Mucosa of descending colon (tissue), 3 donors: ENCODE results near the gene SPATA22. TPM values are rescaled to one million over a fixed set of nuclear protein-coding genes. Genes with fewer than 3 reads are reported as not detected.
"Not testable (repeated sequence)": the region's sequence is repeated elsewhere in the genome, so short reads cannot be mapped to it uniquely, and the experiment has no call there.

Experiments
- ATAC-seq: fragments of 200-7000 bp; cut with Tn5 transposase; one replicate; pipeline ENCODE4 v1.9.1; 2020; ENCODE audit warnings: mild to moderate bottlenecking, moderate library complexity
- DNase-seq, 3 donors: peaks; one replicate each; pipeline ENCODE4 v3.0.0-alpha.2; 2020
- H3K36me3 ChIP-seq: fragments of 200-600 bp; one replicate; pipeline ENCODE4 v1.8.0; 2021; ENCODE audit warnings: low read depth, mild to moderate bottlenecking
- H3K4me1 ChIP-seq: fragments of 200-600 bp; one replicate; pipeline ENCODE4 v1.8.0; 2021; ENCODE audit warnings: low read depth, mild to moderate bottlenecking
- H3K4me3 ChIP-seq: fragments of 200-600 bp; one replicate; pipeline ENCODE4 v1.8.0; 2021; ENCODE audit warnings: mild to moderate bottlenecking
- H3K9me3 ChIP-seq: fragments of 200-600 bp; one replicate; pipeline ENCODE4 v1.8.0; 2021; ENCODE audit warnings: mild to moderate bottlenecking
- intact Hi-C, 2 donors: fragments of 100-400 bp; cut with DNase I in 1 of 2; cut with micrococcal nuclease in 1 of 2; formaldehyde crosslinking; loops; one replicate each; pipeline versions ENCODE4 v1.11.0 to v1.11.1; 2022; cut with DNase I, micrococcal nuclease
- total RNA-seq, 3 donors: library from RNA; stranded (reverse); fragmentation: NEBNext Ultra II Directional in 2 of 3; extraction: Animal tissue kit (Norgen Biotek cat#: 25700) in 2 of 3; gene quantifications; one replicate each; pipeline versions ENCODE4 v1.2.1 to v1.2.4, GENCODE V29; 2021 to 2023
- TF ChIP-seq, protein P1 (sequence below): fragments of 200-600 bp; IDR thresholded peaks from one replicate; pipeline ENCODE4 v1.8.0; 2022; ENCODE audit warnings: antibody characterized with exemption, mild to moderate bottlenecking
- donor health status: DM: no; HTN: no; CAD: no; lungs with moderate emphysema.
- donor health status: DM: no; HTN: no; CAD: no.
- donor health status: DM: no; HTN: yes; CAD: no.

Gene SPATA22
- total RNA-seq, 3 donors from 2014 or later: 1.1 TPM; not detected in 2

- ATAC-seq (peak; percentile 75), DNase-seq (peak in 1 of 3 donors; percentile 47)
- intact Hi-C loops: no loop called here
- TF ChIP-seq, protein P1, sequence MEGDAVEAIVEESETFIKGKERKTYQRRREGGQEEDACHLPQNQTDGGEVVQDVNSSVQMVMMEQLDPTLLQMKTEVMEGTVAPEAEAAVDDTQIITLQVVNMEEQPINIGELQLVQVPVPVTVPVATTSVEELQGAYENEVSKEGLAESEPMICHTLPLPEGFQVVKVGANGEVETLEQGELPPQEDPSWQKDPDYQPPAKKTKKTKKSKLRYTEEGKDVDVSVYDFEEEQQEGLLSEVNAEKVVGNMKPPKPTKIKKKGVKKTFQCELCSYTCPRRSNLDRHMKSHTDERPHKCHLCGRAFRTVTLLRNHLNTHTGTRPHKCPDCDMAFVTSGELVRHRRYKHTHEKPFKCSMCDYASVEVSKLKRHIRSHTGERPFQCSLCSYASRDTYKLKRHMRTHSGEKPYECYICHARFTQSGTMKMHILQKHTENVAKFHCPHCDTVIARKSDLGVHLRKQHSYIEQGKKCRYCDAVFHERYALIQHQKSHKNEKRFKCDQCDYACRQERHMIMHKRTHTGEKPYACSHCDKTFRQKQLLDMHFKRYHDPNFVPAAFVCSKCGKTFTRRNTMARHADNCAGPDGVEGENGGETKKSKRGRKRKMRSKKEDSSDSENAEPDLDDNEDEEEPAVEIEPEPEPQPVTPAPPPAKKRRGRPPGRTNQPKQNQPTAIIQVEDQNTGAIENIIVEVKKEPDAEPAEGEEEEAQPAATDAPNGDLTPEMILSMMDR: no peak
- no peaks in the 10 kb centered on the region for H3K9me3 ChIP-seq
- peaks cover 14% of the 10 kb centered on the region for H3K4me1 ChIP-seq
- no peaks in the 10 kb centered on the region for H3K36me3 ChIP-seq
- no peak overlapping the region for H3K4me3 ChIP-seq
Observed at GRCh38 chr17:3469529-3469928, 2.1 kb downstream of the SPATA22 start.

- peak; percentile 56 for ATAC-seq
- H3K4me3 ChIP-seq, H3K36me3 ChIP-seq, H3K9me3 ChIP-seq, intact Hi-C loops, H3K4me1 ChIP-seq, DNase-seq: not testable (repeated sequence)
Observed at GRCh38 chr17:3466355-3466754, 5.3 kb downstream of the SPATA22 start.

GRCh38 chr17:3448059-3448665, 23.5 kb downstream of the SPATA22 start:
- ATAC-seq (peak; percentile 87), DNase-seq (no peak)
- TF ChIP-seq, protein P1: no peak
- peaks cover 11% of the 10 kb centered on the region for H3K4me1 ChIP-seq
- intact Hi-C loops: no loop called here
- no peaks in the 10 kb centered on the region for H3K36me3 ChIP-seq
- no peak overlapping the region for H3K4me3 ChIP-seq
- H3K9me3 ChIP-seq: no peaks in the 10 kb centered on the region

- Histone ChIP-seq H3K9me3 (no peaks in the 10 kb centered on the region), H3K36me3 (no peaks in the 10 kb centered on the region), H3K4me3 (no peak overlapping the region), H3K4me1 (peaks cover 11% of the 10 kb centered on the region)
- intact Hi-C loops: no loop called here
- TF ChIP-seq, protein P1: no peak
- ATAC-seq: peak; percentile 73
- peak in 1 of 3 donors; percentile 3 for DNase-seq
Observed at GRCh38 chr17:3447625-3448024, 24.0 kb downstream of the SPATA22 start.

DNA sequence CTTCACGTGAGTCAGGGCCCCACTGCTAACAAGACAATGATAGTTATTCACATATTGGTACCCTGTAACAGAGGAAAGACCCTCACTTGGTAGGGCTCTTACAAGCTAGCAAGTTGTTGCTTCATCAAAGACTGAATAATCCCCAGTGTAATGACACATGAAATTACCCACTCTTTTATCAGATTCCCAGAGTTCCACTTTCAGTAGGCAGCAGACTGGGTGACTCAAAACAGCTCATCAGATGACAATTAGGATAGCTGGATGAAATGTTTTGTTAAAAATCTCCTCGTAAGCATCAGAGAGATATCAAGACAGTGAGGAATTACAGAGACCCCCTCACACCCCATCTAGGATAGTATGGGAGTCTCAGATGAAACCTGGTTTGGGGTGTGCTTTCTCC, 31.2 kb downstream of the SPATA22 start:
- ATAC-seq (no peak), DNase-seq (no peak)
- H3K9me3 ChIP-seq: no peaks in the 10 kb centered on the region
- intact Hi-C loops: no loop called here
- TF ChIP-seq, protein P1: no peak
- no peaks in the 10 kb centered on the region for H3K36me3 ChIP-seq
- no peak overlapping the region for H3K4me3 ChIP-seq
- no peaks in the 10 kb centered on the region for H3K4me1 ChIP-seq

- no peaks in the 10 kb centered on the region for H3K9me3 ChIP-seq
- TF ChIP-seq, protein P1: no peak
- H3K36me3 ChIP-seq: no peaks in the 10 kb centered on the region
- intact Hi-C loops: no loop called here
- ATAC-seq: no peak
- H3K4me1 ChIP-seq: no peaks in the 10 kb centered on the region
- no peak overlapping the region for H3K4me3 ChIP-seq
- no peak for DNase-seq
Observed at GRCh38 chr17:3438368-3438767, 33.3 kb downstream of the SPATA22 start.
